B cell (primary cell): ENCODE measurements around the gene DRD2. TPM values are rescaled to one million over a fixed set of nuclear protein-coding genes. Genes with fewer than 3 reads are reported as not detected.

Experiments
- ATAC-seq: fragments of 200-7000 bp; cut with Tn5 transposase; one replicate; pipeline ENCODE4 v1.10.0; 2021; ENCODE audit warnings: low read depth, mild to moderate bottlenecking, moderate number of reproducible peaks, moderate library complexity
- CTCF ChIA-PET: fragments of 350-600 bp; sonication (Branson Sonifier 250); formaldehyde crosslinking; loops from one replicate; lab custom pipeline; 2021; ENCODE audit warnings: antibody characterized with exemption, inconsistent platforms; lab: Charles Lee
- POLR2A ChIA-PET: fragments of 350-600 bp; sonication (Branson Sonifier 250); formaldehyde crosslinking; loops from one replicate; lab custom pipeline; 2021; ENCODE audit warnings: antibody characterized with exemption; lab: Charles Lee
- DNase-seq: peaks from one replicate; pipeline ENCODE4 v3.0.0; 2013
- H2AFZ ChIP-seq: 2 replicates; pipeline ENCODE4 v1.6.1; 2012; ENCODE audit warnings: mild to moderate bottlenecking, low read depth, low read length; ENCODE audit not compliant: insufficient read depth, poor library complexity, severe bottlenecking
- H3K27ac ChIP-seq, 2 donors: 1 replicate in 1 of 2; 2 replicates in 1 of 2; pipeline ENCODE4 v1.5.1; 2012 to 2013; ENCODE audit warnings: low read length in 2 of 2, mild to moderate bottlenecking in 2 of 2, moderate library complexity in 1 of 2
- H3K27me3 ChIP-seq, 4 experiments: fragments of 200-600 bp in 1 of 4; sonication (generic) in 1 of 4; replicated peaks in 1 of 4; 1 replicate in 2 of 4; 2 replicates in 2 of 4; pipeline versions ENCODE4 v1.6.1 to v1.7.0; 2013 to 2016; ENCODE audit warnings: low read length in 3 of 4, mild to moderate bottlenecking in 2 of 4, mixed read lengths in 1 of 4, moderate library complexity in 1 of 4; ENCODE audit not compliant: insufficient read depth in 4 of 4, control insufficient read depth in 3 of 4; ENCODE audit errors: control extremely low read depth in 1 of 4
- H3K36me3 ChIP-seq, 2 experiments: replicated peaks in 1 of 2; 1 replicate in 1 of 2; 2 replicates in 1 of 2; pipeline versions ENCODE4 v1.6.1 to v1.7.1; 2013; ENCODE audit warnings: low read length in 1 of 2; ENCODE audit not compliant: insufficient read depth in 2 of 2, control insufficient read depth in 1 of 2; ENCODE audit errors: control extremely low read depth in 1 of 2, extremely low read depth in 1 of 2
- H3K4me1 ChIP-seq, 2 donors: fragments of 200-600 bp in 1 of 2; sonication (generic) in 1 of 2; 1 replicate in 1 of 2; 2 replicates in 1 of 2; pipeline versions ENCODE4 v1.5.1 to v1.6.1; 2013 to 2017; ENCODE audit warnings: low read length in 2 of 2; ENCODE audit not compliant: control insufficient read depth in 2 of 2, insufficient read depth in 2 of 2
- H3K4me2 ChIP-seq: replicated peaks from 2 replicates; pipeline ENCODE3; 2012; ENCODE audit warnings: mild to moderate bottlenecking, low read depth, low read length; ENCODE audit not compliant: poor library complexity, severe bottlenecking
- H3K4me3 ChIP-seq, 5 experiments: fragments of 200-600 bp in 1 of 5; sonication (generic) in 1 of 5; 1 replicate in 3 of 5; 2 replicates in 2 of 5; pipeline versions ENCODE4 v1.5.1 to v1.7.0; 2011 to 2016; ENCODE audit warnings: low read length in 4 of 5, mild to moderate bottlenecking in 4 of 5, low read depth in 2 of 5, control low read depth in 1 of 5, moderate library complexity in 1 of 5; ENCODE audit not compliant: insufficient read depth in 1 of 5; ENCODE audit errors: control extremely low read depth in 1 of 5, extremely low read depth in 1 of 5
- H3K79me2 ChIP-seq: fragments of 200-600 bp; sonication (generic); one replicate; pipeline ENCODE4 v1.6.0; 2016; ENCODE audit warnings: low read length; ENCODE audit not compliant: control insufficient read depth, insufficient read depth
- H3K9ac ChIP-seq: fragments of 200-600 bp; sonication (generic); 2 replicates; pipeline ENCODE4 v1.6.1; 2017; ENCODE audit warnings: mild to moderate bottlenecking, low read length, moderate library complexity
- H3K9me3 ChIP-seq, 3 donors: one replicate each; pipeline versions ENCODE4 v1.6.1 to v1.7.1; 2013; ENCODE audit warnings: low read length in 2 of 3; ENCODE audit not compliant: control insufficient read depth in 2 of 3, insufficient read depth in 1 of 3; ENCODE audit errors: control extremely low read depth in 1 of 3
- H4K20me1 ChIP-seq: 2 replicates; pipeline ENCODE4 v1.6.0; 2012; ENCODE audit warnings: mild to moderate bottlenecking, low read length; ENCODE audit not compliant: insufficient read depth, control insufficient read depth, poor library complexity, severe bottlenecking
- H3K27ac Mint-ChIP-seq: one replicate; pipeline ENCODE4 v1.8.0; 2021; ENCODE audit warnings: mixed read lengths
- H3K27me3 Mint-ChIP-seq: one replicate; pipeline ENCODE4 v1.8.0; 2021; ENCODE audit warnings: mixed read lengths
- H3K4me1 Mint-ChIP-seq: one replicate; pipeline ENCODE4 v1.8.0; 2021; ENCODE audit warnings: mixed read lengths
- H3K4me3 Mint-ChIP-seq: one replicate; pipeline ENCODE4 v1.8.0; 2021; ENCODE audit warnings: mixed read lengths
- H3K9me3 Mint-ChIP-seq: one replicate; pipeline ENCODE4 v1.8.0; 2022; ENCODE audit warnings: mixed read lengths; ENCODE audit not compliant: insufficient read depth
- CTCF ChIP-seq: fragments of 200-600 bp; IDR thresholded peaks from one replicate; pipeline ENCODE4 v1.8.0; 2022; ENCODE audit warnings: antibody characterized with exemption, mild to moderate bottlenecking
- EZH2 ChIP-seq: IDR thresholded peaks from 2 replicates; pipeline ENCODE4 v1.6.1; 2012; ENCODE audit warnings: borderline replicate concordance, low read depth, mild to moderate bottlenecking, moderate library complexity, low read length; ENCODE audit not compliant: insufficient read depth, poor library complexity, severe bottlenecking
- WGBS: methylation state at CpG from one replicate; pipeline ENCODE4 v1.1.5; 2013; ENCODE audit warnings: missing lambda C conversion rate; ENCODE audit not compliant: insufficient coverage; 5-methylcytosine and 5-hydroxymethylcytosine counted together
- intact Hi-C: fragments of 100-400 bp; cut with micrococcal nuclease; formaldehyde crosslinking; loops from one replicate; pipeline ENCODE4 v1.10.0; 2022
- polyA plus RNA-seq: library from polyadenylated mRNA; depleted of rRNA; stranded (reverse); fragments of >200 nt; gene quantifications from 2 replicates; pipeline ENCODE4 v1.2.3, GENCODE V29; 2012
- total RNA-seq, 2 donors: library from RNA; stranded (reverse); fragments of 120-200 nt in 1 of 2; gene quantifications; 1 replicate in 1 of 2; 2 replicates in 1 of 2; pipeline versions ENCODE4 v1.2.3 to v1.2.4, GENCODE V29; 2013 to 2022

Gene DRD2
- total and polyA plus RNA-seq, 2 donors (not counting 1 experiment from before 2014, with no cell fraction given): not detected

- ATAC-seq (no peak), DNase-seq (no peak)
- Histone ChIP-seq H2AFZ (no peak overlapping the region), H3K4me1 (no peaks in the 10 kb centered on the region), H4K20me1 (no peaks in the 10 kb centered on the region), H3K79me2 (no peaks in the 10 kb centered on the region), H3K27me3 (peaks cover 0 to 3% (median 0%) of the 10 kb centered on the region in 4 experiments), H3K4me2 (no peak overlapping the region), H3K9ac (no peak overlapping the region), H3K9me3 (no peaks in the 10 kb centered on the region), H3K36me3 (no peaks in the 10 kb centered on the region), H3K27ac (no peak overlapping the region), H3K4me3 (no peak overlapping the region)
- ChIA-PET CTCF (no interaction called here), POLR2A (no interaction called here)
- no peaks in the 10 kb centered on the region for H3K9me3 Mint-ChIP-seq
- no peaks in the 10 kb centered on the region for H3K27me3 Mint-ChIP-seq
- TF ChIP-seq CTCF (no peak), EZH2 (no peak)
- H3K4me1 Mint-ChIP-seq: no peaks in the 10 kb centered on the region
- no peak overlapping the region for H3K4me3 Mint-ChIP-seq
- WGBS: 61% methylated on average over 2 of the region's 2 CpGs
- intact Hi-C loops: no loop called here
- H3K27ac Mint-ChIP-seq: no peak overlapping the region
Measured at GRCh38 chr11:113420808-113421207, 54.4 kb downstream of the DRD2 start.

- DNase-seq (no peak), ATAC-seq (no peak)
- H4K20me1 ChIP-seq: no peaks in the 10 kb centered on the region
- Mint-ChIP-seq H3K27ac (no peak overlapping the region), H3K9me3 (peaks cover 2% of the 10 kb centered on the region), H3K4me1 (no peaks in the 10 kb centered on the region), H3K4me3 (no peak overlapping the region), H3K27me3 (peaks cover 4% of the 10 kb centered on the region)
- H3K4me1 ChIP-seq: no peaks in the 10 kb centered on the region
- H3K9ac ChIP-seq: no peak overlapping the region
- ChIA-PET POLR2A (no interaction called here), CTCF (no interaction called here)
- intact Hi-C loops: no loop called here
- H3K4me3 ChIP-seq: no peak overlapping the region
- H3K27ac ChIP-seq: no peak overlapping the region
- H2AFZ ChIP-seq: no peak overlapping the region
- peaks cover 0 to 3% (median 0%) of the 10 kb centered on the region in 4 experiments for H3K27me3 ChIP-seq
- no peaks in the 10 kb centered on the region for H3K36me3 ChIP-seq
- no peak overlapping the region for H3K4me2 ChIP-seq
- TF ChIP-seq EZH2: no peak
- TF ChIP-seq CTCF: no peak
- no peaks in the 10 kb centered on the region for H3K79me2 ChIP-seq
- no peaks in the 10 kb centered on the region for H3K9me3 ChIP-seq
- WGBS: 86% methylated on average over 11 of the region's 14 CpGs
Measured at GRCh38 chr11:113419454-113420003, 55.7 kb downstream of the DRD2 start.
